HG02571 (cell line): ENCODE results near the gene SCO1.
"Not testable (repeated sequence)": the region's sequence is repeated elsewhere in the genome, so short reads cannot be mapped to it uniquely, and the experiment has no call there.

Experiments
- ATAC-seq: cut with Tn5 transposase; IDR thresholded peaks from one replicate; pipeline ENCODE4 v1.9.1; 2021; ENCODE audit warnings: mild to moderate bottlenecking, moderate library complexity; ENCODE audit not compliant: unreplicated experiment

Gene SCO1

GRCh38 chr17:10697092-10698081, at the start of gene SCO1, which contains the start of gene ADPRM:
Gene SCO1, minus strand, starts transcription at chr17:10697533. Its CDS starts 26 bp downstream, at chr17:10697507.
Gene ADPRM, plus strand, starts transcription at chr17:10697594. Its CDS starts 7,333 bp downstream, at chr17:10704927.
- peak; percentile 90 for ATAC-seq

GRCh38 chr17:10745231-10745630, 47.9 kb upstream of the SCO1 start:
- ATAC-seq, result no peak

GRCh38 chr17:10744501-10745000, 47.2 kb upstream of the SCO1 start:
- no peak for ATAC-seq

- no peak for ATAC-seq
Measured at GRCh38 chr17:10743316-10744009, 46.1 kb upstream of the SCO1 start.

GRCh38 chr17:10742431-10742830, 45.1 kb upstream of the SCO1 start:
- no peak for ATAC-seq

GRCh38 chr17:10741416-10742135, 44.2 kb upstream of the SCO1 start:
- ATAC-seq, result no peak

- no peak for ATAC-seq
Measured at GRCh38 chr17:10739386-10739785, 42.1 kb upstream of the SCO1 start.

GRCh38 chr17:10738521-10739258, 41.4 kb upstream of the SCO1 start:
- ATAC-seq, result no peak

- ATAC-seq, result no peak
Measured at GRCh38 chr17:10737736-10738135, 40.4 kb upstream of the SCO1 start.

- no peak for ATAC-seq
Measured at GRCh38 chr17:10737168-10737622, 39.9 kb upstream of the SCO1 start.

GRCh38 chr17:10735821-10736220, 38.5 kb upstream of the SCO1 start:
- ATAC-seq, result no peak

GRCh38 chr17:10735251-10735650, 37.9 kb upstream of the SCO1 start:
- ATAC-seq, result no peak

- no peak for ATAC-seq
Measured at GRCh38 chr17:10733666-10734065, 36.3 kb upstream of the SCO1 start.

- not testable (repeated sequence) for ATAC-seq
Measured at GRCh38 chr17:10732121-10732520, 34.8 kb upstream of the SCO1 start.

- no peak for ATAC-seq
Measured at GRCh38 chr17:10731408-10731879, 34.1 kb upstream of the SCO1 start.

GRCh38 chr17:10730247-10730646, 32.9 kb upstream of the SCO1 start:
- ATAC-seq, result not testable (repeated sequence)

GRCh38 chr17:10729334-10730193, 32.2 kb upstream of the SCO1 start, which contains the start of gene TMEM220:
Gene TMEM220, minus strand, starts transcription at chr17:10730023. Its CDS starts 172 bp downstream, at chr17:10729851.
- peak; percentile 70 for ATAC-seq

- no peak for ATAC-seq
Measured at GRCh38 chr17:10728331-10728892, 31.1 kb upstream of the SCO1 start.

- ATAC-seq, result no peak
Measured at GRCh38 chr17:10727192-10727591, 29.9 kb upstream of the SCO1 start.
